Calu3 (cell line): Measurements from ENCODE around the gene CPNE7. TPM values are rescaled to one million over a fixed set of nuclear protein-coding genes. Genes with fewer than 3 reads are reported as not detected.

Experiments
- BruUV-seq: library from RNA; stranded (reverse); fragments of 400-500 nt; replicated peaks from 2 replicates; lab custom pipeline; 2021; lab: Mats Ljungman, UMichigan
- CTCF ChIA-PET: fragments of 300-600 bp; sonication (Branson Sonifier 250); formaldehyde crosslinking; loops from one replicate; lab custom pipeline; 2022; ENCODE audit warnings: antibody characterized with exemption; lab: Charles Lee
- DNase-seq: peaks from one replicate; pipeline ENCODE4 v3.0.0; 2022
- H3K27ac Mint-ChIP-seq: one replicate; pipeline ENCODE4 v1.8.0; 2022; ENCODE audit warnings: mixed read lengths; ENCODE audit not compliant: unreplicated experiment
- H3K27me3 Mint-ChIP-seq: one replicate; pipeline ENCODE4 v1.8.0; 2022; ENCODE audit warnings: mixed read lengths; ENCODE audit not compliant: unreplicated experiment
- H3K36me3 Mint-ChIP-seq: one replicate; pipeline ENCODE4 v1.8.0; 2022; ENCODE audit warnings: mild to moderate bottlenecking, moderate library complexity, mixed read lengths; ENCODE audit not compliant: insufficient read depth, unreplicated experiment
- H3K4me1 Mint-ChIP-seq: one replicate; pipeline ENCODE4 v1.8.0; 2022; ENCODE audit warnings: mild to moderate bottlenecking, low read depth, mixed read lengths; ENCODE audit not compliant: unreplicated experiment
- H3K4me3 Mint-ChIP-seq: one replicate; pipeline ENCODE4 v1.8.0; 2022; ENCODE audit warnings: mild to moderate bottlenecking, low read depth, moderate library complexity, mixed read lengths; ENCODE audit not compliant: unreplicated experiment
- H3K9me3 Mint-ChIP-seq: one replicate; pipeline ENCODE4 v1.8.0; 2022; ENCODE audit warnings: low read depth, mixed read lengths; ENCODE audit not compliant: unreplicated experiment
- intact Hi-C: fragments of 100-400 bp; cut with micrococcal nuclease; formaldehyde crosslinking; loops from one replicate; pipeline ENCODE4 v1.10.0; 2022; ENCODE audit not compliant: unreplicated experiment
- total RNA-seq: library from RNA; stranded (reverse); gene quantifications from 2 replicates; pipeline ENCODE4 v1.2.3, GENCODE V29; 2022
- TF ChIP-seq, protein P1 (sequence below): fragments of 200-600 bp; IDR thresholded peaks from one replicate; pipeline ENCODE4 v1.8.0; 2022; ENCODE audit warnings: antibody characterized with exemption; ENCODE audit not compliant: unreplicated experiment

Gene CPNE7
- total RNA-seq, 1 experiment from 2014 or later = 31.3 TPM

DNA sequence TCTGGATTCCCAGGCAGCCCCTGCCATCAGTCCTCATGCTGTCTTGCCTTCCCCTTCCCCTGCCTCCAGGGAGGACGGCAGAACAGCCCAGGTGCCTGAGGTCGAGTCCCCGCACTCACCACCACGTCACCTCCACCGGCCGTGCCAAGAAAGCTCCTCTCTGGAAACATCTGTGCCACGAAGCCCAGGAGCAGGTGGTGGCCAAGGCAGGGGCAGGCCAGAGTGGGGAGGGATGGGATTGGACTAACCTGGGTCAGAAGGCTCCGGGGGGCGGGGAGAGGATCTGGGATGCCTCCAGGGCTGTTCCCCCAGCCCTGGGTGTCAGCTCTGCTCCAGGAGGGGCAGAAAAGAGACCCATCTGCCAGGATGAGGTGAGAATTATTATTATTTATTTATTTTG, 30.4 kb downstream of the CPNE7 start:
- DNase-seq = no peak
- Mint-ChIP-seq H3K4me1 (peaks cover 14% of the 10 kb centered on the region), H3K27ac (no peak overlapping the region), H3K9me3 (no peaks in the 10 kb centered on the region), H3K27me3 (no peaks in the 10 kb centered on the region), H3K4me3 (no peak overlapping the region), H3K36me3 (no peaks in the 10 kb centered on the region)
- TF ChIP-seq, protein P1, sequence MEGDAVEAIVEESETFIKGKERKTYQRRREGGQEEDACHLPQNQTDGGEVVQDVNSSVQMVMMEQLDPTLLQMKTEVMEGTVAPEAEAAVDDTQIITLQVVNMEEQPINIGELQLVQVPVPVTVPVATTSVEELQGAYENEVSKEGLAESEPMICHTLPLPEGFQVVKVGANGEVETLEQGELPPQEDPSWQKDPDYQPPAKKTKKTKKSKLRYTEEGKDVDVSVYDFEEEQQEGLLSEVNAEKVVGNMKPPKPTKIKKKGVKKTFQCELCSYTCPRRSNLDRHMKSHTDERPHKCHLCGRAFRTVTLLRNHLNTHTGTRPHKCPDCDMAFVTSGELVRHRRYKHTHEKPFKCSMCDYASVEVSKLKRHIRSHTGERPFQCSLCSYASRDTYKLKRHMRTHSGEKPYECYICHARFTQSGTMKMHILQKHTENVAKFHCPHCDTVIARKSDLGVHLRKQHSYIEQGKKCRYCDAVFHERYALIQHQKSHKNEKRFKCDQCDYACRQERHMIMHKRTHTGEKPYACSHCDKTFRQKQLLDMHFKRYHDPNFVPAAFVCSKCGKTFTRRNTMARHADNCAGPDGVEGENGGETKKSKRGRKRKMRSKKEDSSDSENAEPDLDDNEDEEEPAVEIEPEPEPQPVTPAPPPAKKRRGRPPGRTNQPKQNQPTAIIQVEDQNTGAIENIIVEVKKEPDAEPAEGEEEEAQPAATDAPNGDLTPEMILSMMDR = no peak
- BruUV-seq = no TSS peak
- CTCF ChIA-PET = no interaction called here
- intact Hi-C loops = no loop called here

GRCh38 chr16:89607453-89607852, 31.9 kb downstream of the CPNE7 start:
- H3K9me3 Mint-ChIP-seq = no peaks in the 10 kb centered on the region
- H3K36me3 Mint-ChIP-seq = no peaks in the 10 kb centered on the region
- CTCF ChIA-PET = no interaction called here
- intact Hi-C loops = no loop called here
- TF ChIP-seq, protein P1 = no peak
- H3K27me3 Mint-ChIP-seq = peaks cover 5% of the 10 kb centered on the region
- no TSS peak for BruUV-seq
- peaks cover 9% of the 10 kb centered on the region for H3K4me1 Mint-ChIP-seq
- H3K4me3 Mint-ChIP-seq = no peak overlapping the region
- no peak for DNase-seq
- H3K27ac Mint-ChIP-seq = no peak overlapping the region

DNA sequence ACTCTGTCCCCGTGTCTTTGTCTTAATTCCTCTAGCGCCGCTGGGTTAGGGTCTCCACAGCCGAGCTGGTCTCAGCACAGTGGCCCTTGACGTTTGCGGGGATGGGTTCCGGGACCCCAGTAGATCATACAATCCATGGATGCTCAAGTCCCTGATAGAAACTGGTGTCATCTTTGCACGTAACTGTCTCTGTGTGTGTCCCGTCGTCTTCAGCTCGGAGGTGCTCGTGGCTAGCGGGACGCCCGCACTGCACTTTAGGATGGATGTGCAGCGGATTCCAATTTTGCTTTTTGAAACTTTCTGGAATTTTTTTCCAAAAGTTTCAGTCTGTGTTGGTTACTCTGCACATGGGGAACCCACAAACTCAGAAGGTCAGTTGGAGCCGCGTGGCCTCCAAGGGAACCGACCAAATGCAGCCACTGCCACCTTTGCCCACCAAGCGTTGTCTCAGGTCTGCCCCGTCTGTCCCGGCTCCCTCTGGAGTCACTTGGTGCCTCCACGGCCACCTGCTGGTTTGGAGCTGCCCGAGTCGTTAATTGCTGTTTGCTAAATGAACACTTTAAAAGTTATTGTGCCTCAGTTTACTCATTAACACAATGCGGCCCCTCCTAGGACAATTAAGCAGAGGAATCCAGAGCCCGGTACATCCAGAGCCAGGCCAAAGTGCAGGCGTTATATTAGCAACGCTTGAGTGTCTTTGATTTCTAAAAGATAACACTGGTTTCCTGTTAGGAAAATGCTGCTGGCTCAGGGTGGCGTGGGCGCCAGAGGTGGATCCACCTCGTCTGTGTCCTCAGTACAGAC, 32.6 kb downstream of the CPNE7 start:
- peaks cover 9% of the 10 kb centered on the region for H3K4me1 Mint-ChIP-seq
- no peak overlapping the region for H3K4me3 Mint-ChIP-seq
- no peaks in the 10 kb centered on the region for H3K9me3 Mint-ChIP-seq
- TF ChIP-seq, protein P1 = no peak
- no TSS peak for BruUV-seq
- no peak for DNase-seq
- H3K36me3 Mint-ChIP-seq = no peaks in the 10 kb centered on the region
- H3K27me3 Mint-ChIP-seq = peaks cover 12% of the 10 kb centered on the region
- H3K27ac Mint-ChIP-seq = no peak overlapping the region
- CTCF ChIA-PET = no interaction called here
- intact Hi-C loops = no loop called here

GRCh38 chr16:89610108-89610453, 34.5 kb downstream of the CPNE7 start:
- intact Hi-C loops = no loop called here
- TF ChIP-seq, protein P1 = no peak
- no peaks in the 10 kb centered on the region for H3K9me3 Mint-ChIP-seq
- CTCF ChIA-PET = no interaction called here
- no peak for DNase-seq
- H3K4me3 Mint-ChIP-seq = no peak overlapping the region
- H3K4me1 Mint-ChIP-seq = peaks cover 7% of the 10 kb centered on the region
- H3K36me3 Mint-ChIP-seq = no peaks in the 10 kb centered on the region
- H3K27me3 Mint-ChIP-seq = peaks cover 15% of the 10 kb centered on the region
- no peak overlapping the region for H3K27ac Mint-ChIP-seq
- BruUV-seq = no TSS peak
